ENCODE results near the gene ID1.
A peak's percentile ranks its signal among the peaks of the same experiment; 100 is the strongest.
"Not testable (repeated sequence)": the region's sequence is repeated elsewhere in the genome, so short reads cannot be mapped to it uniquely, and the experiment has no call there.

Gene ID1

GRCh38 chr20:31573555-31574321 is 31.4 kb upstream of the ID1 start:
- DNase-seq, result no peak

DNA sequence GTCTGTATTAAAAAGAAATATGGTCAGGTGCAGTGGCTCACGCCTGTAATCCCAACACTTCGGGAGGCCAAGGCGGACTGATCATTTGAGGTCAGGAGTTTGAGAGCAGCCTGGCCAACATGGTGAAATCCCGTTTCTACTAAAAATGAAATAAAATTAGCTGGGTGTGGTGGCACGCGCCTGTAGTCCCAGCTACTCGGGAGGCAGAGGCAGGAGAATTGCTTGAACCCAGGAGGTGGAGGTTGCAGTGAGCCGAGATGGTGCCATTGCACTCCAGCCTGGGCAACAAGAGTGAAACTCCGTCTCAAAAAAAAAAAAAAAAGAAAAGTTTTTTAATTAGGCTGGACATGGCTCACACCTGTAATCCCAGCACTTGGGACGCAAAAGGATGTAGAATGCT is 30.1 kb upstream of the ID1 start:
- DNase-seq, result not testable (repeated sequence)

GRCh38 chr20:31576751-31577150 is 28.3 kb upstream of the ID1 start:
- no peak for DNase-seq

DNA sequence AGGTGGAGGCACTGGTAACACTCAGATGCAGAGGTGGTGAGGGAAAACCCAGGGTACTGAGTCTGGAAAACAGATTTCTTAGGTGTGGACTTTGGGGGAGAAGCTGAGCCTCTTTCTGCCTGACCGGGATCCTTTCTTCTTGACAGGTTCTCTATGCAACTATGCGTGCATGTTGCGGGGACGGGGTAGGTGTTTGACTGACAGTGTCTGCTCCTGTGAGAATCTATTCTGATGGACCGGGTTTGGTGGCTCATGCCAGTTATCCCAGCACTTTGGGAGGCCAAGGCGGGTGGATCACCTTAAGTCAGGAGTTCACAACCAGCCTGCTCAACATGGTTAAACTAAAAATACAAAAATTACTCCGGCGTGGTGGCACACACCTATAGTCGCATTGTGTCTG is 27.9 kb upstream of the ID1 start:
- DNase-seq, result no peak

DNA sequence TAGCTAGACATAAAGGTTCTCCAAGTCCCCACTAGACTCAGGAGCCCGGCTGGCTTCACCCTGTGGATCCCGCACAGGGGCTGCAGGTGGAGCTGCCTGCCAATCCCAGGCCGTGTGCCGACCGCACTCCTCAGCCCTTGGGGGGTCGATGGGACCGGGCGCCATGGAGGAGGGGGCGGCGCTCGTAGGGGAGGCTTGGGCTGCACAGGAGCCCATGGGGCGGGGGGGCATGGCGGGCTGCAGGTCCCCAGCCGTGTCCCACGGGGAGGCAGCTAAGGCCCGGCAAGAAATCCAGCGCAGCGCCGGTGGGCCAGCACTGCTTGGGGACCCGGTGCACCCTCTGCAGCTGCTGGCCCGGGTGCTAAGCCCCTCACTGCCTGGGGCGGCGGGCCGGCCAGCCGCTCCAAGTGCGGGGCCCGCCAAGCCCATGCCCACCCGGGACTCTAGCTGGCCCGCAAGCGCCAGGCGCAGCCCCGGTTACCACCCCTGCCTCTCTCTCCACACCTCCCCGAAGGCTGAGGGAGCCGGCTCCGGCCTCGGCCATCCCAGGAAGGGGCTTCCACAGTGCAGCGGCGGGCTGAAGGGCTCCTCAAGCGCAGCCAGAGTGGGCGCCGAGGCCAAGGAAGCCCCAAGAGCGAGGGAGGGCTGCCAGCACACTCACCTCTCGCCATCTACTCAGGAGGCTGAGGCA is 26.5 kb upstream of the ID1 start:
- DNase-seq, result no peak

GRCh38 chr20:31579245-31579644 is 25.8 kb upstream of the ID1 start:
- DNase-seq, result no peak

GRCh38 chr20:31579941-31580651 is 25.0 kb upstream of the ID1 start:
- DNase-seq, result not testable (repeated sequence)

- no peak for DNase-seq
Measured at GRCh38 chr20:31580706-31581105, 24.4 kb upstream of the ID1 start.

DNA sequence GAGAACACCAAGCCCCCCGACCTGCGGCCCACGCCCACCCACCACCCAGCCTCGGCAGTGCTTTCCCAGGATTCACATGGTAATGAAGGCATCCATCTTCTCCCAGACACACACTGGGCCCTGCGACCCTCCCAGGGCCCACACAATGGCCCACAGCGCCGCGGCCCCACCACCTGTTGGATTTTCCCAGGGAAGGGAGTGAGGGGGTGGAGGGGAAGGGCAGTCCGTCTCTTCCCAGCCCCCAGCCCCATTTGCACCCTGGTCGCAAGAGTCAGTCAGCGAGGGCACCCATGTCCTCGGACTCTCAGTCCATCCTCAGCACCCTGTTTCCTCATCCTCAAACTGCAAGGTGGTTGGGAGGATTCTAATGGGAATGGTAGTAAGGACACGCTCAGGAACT is 23.7 kb upstream of the ID1 start:
- no peak for DNase-seq

DNA sequence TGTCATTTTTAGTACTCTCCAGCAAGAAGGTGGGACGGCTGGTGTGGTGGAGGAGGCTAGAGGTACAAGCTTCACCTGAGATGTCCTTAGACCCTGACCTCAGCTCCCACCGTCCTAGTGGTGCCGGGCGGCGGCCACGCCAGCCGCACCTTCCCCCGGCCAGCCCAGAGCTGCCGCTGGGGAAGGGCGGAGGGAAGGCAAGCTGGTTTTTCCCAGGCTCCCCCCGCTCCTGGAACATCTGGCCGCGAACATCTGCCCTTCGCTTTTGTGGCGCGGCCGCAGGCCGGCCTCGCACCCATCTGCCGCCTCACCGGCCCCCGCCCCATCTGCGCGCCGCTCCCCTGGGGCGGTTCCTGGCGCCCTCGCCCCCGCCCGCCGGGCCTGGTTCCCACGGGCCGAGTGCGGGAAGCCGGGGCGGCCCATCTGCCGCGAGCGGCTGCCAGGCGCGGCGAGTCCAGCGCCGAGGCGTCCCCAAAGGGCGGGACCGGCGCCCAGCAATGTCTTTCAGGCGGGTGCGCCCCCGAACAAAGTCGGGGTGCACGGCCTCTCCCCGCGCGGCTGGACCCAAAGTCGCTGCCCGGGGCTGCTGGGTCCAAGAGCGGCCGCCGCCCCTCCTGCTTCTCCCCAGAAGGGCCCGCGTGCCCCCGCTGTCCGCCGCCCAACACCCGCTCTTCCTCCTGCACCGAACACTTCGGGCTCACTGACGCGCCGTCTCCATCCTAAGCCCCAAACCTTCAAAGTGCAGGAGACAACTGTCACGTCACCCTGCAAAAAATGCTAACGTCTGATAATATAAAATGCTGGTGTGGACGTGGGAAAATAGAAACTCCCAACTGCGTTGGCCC is 17.3 kb upstream of the ID1 start:
- peak; percentile 17 for DNase-seq

DNA sequence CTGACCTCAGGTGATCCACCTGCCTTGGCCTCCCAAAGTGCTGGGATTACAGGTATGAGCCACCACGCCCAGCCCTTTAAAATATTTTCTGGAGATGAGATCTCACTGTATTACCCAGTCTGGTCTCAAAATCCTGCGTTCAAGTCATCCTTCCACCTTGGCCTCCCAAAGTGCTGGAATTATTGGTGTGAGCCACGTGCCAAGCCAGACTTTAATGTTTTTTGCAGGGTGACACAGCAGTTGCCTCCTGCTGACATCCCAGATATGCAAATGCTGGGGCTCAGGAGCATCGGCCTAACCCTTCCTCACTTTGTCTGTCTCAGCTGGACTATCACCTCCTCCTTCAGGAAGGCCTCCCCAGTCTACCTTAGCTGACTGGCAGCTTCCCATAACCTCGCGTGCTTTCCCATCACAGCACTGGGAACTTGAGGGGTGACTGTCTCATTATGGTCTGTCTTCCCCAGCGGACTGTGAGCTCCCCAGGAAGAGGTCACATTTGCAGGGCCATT is 14.3 kb upstream of the ID1 start:
- no peak for DNase-seq

GRCh38 chr20:31593221-31594001 is 11.7 kb upstream of the ID1 start:
- peak; percentile 70 for DNase-seq

GRCh38 chr20:31594002-31594557 is 11.0 kb upstream of the ID1 start:
- no peak for DNase-seq

DNA sequence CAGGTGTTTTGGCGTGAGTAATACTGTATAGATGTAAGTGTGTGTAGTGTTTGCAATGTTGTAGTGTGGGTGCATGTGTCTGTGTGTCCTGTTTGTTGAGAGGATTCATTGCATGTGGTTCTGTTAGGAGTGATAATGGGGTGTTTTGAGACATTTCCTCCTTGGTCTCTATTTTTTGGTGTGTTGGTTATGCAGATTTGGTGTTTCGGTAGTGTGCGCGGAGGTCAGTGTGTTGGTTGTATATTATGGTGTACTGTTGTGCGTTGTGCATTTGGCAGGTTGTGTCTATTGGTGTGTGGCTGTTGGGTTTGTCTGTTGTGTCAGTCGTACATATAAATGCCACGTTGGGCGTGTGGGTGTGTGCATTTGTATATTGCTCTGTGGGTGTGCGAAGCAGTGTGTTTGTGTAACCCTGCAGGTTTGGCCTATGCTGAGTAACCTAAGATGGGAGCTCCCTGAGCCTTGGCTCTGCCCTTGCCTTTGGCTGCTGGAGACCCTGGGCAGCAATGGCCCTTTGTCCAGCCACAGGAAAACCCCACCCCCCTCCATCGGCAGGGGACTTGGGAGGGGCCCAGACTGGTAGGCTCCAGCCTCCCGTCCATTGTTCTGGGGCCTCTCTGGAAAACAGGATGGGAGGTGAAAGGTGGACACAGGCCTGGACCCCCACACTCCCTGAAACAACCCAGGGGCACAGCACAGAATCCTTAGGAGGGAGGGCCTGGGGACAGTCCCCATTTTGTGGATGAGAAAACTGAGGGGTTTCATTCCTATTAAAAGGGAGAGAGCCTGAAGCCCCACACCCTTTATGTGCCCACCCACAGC is 10.3 kb upstream of the ID1 start:
- no peak for DNase-seq

DNA sequence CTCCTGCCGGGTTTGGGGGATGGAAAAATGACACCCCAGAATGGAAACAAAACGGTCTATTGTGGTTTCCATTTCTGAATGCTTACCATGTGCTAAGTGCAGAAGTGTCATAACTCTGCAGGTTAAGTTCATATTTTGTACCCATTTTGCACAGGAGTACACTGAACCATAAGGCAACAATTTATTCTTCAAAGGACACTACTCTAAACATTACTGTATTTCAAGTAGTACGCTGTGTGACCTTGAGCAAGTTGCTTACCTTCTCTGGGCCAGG is 9.8 kb upstream of the ID1 start:
- no peak for DNase-seq

DNA sequence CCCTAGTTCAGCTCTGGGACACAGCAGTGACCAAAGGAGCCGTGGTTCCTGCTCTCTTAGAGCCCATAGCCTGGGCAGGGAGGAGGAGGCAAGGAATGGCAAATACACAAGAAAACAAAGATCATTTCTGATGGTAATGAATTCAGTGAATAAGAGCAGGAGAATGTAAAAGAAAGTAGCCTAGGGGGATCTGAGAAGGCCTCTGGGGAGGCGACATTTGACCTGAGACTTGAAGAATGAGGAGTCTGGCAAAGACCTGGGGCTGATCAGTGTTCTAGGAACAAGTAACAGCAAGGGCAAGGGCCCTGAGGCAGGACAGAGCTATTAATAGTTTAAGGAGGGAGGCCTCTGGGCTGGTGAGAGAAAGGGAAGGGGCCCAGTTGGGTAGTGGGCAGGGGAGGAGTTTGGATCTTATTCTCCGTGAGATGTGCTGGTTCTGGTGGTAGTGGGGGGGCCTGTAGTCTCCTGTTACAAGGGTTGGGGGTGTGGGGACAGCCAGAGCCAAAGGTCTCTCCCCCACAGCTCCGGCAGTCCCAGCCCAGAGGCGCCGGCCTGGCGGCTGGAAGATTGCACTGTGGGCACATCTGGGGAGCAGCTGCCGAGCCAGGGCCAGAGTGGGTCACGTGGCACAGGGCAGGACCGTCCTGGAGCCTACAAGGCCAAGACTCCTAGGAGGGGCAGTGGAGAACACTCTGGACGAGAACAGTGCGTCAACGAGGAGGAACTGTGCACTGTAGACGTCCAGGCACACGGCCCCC is 9.3 kb upstream of the ID1 start:
- DNase-seq, result peak; percentile 40

- DNase-seq, result not testable (repeated sequence)
Measured at GRCh38 chr20:31596412-31596715, 8.7 kb upstream of the ID1 start.

GRCh38 chr20:31596831-31597480 is 8.1 kb upstream of the ID1 start:
- DNase-seq, result no peak

DNA sequence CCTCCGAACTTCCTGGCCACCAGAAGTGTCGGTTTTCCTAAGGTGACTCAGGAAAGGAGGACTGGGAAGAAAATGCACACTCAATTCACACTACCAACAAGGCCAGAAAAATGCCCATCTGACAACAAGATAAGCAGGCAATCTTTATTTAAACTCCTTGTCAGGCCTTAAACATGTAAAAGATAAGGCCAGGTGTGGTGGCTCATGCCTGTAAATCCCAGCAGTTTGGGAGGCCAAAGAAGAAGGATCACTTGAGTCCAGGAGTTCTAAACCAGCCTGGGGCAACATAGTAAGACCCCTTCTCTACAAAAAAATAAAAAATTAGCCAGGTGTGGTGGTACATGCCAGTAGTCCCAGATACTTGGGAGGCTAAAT is 7.6 kb upstream of the ID1 start:
- DNase-seq, result no peak

- DNase-seq, result no peak
Measured at GRCh38 chr20:31602431-31602778, 2.7 kb upstream of the ID1 start.

Data from MV-4-11 (cell line).